ENCODE measurements around the gene SH3GL3. TPM values are rescaled to one million over a fixed set of nuclear protein-coding genes. Genes with fewer than 3 reads are reported as not detected.

The SH3GL3 gene
- total RNA-seq, 2 donors from 2014 or later, result 3.5 to 3.8 TPM

DNA sequence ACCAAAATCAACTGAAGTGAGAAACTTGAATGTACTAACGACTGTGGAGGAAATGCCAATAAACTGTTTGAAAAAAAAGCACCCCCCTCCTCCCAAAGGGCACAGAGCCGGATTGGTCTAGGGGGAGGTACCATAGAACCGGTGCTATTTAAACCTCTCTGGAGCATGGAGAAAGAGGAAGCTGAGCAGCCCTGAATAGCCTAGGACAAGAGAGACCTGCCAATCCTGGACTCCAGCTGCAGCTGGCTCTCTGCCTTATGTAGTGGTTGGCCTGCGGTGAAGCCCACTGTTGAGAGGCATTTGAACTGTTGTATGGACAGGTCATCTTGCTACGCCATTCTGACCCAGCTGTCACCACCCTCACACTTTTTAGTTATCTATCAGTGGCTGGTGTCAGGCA is 1.5 kb upstream of the SH3GL3 start:
- no peaks in the 10 kb centered on the region for H3K36me3 ChIP-seq (ENCODE audit: control insufficient read depth, insufficient read depth, low read length)
- H3K9me3 ChIP-seq (ENCODE audit: control insufficient read depth, low read length), result no peaks in the 10 kb centered on the region
- no peak for DNase-seq
- peaks cover 14% of the 10 kb centered on the region for H3K4me1 ChIP-seq (ENCODE audit: control insufficient read depth, insufficient read depth, low read length)
- H3K27me3 ChIP-seq (ENCODE audit: control insufficient read depth, insufficient read depth, low read length, poor library complexity, severe bottlenecking), result peaks cover 10% of the 10 kb centered on the region
- TF ChIP-seq, protein P1, sequence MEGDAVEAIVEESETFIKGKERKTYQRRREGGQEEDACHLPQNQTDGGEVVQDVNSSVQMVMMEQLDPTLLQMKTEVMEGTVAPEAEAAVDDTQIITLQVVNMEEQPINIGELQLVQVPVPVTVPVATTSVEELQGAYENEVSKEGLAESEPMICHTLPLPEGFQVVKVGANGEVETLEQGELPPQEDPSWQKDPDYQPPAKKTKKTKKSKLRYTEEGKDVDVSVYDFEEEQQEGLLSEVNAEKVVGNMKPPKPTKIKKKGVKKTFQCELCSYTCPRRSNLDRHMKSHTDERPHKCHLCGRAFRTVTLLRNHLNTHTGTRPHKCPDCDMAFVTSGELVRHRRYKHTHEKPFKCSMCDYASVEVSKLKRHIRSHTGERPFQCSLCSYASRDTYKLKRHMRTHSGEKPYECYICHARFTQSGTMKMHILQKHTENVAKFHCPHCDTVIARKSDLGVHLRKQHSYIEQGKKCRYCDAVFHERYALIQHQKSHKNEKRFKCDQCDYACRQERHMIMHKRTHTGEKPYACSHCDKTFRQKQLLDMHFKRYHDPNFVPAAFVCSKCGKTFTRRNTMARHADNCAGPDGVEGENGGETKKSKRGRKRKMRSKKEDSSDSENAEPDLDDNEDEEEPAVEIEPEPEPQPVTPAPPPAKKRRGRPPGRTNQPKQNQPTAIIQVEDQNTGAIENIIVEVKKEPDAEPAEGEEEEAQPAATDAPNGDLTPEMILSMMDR (conservative IDR thresholded peaks at IDR 0.05), result no peak
- H3K36me3 Mint-ChIP-seq (ENCODE audit: low read depth), result no peaks in the 10 kb centered on the region
- no peaks in the 10 kb centered on the region for H3K9me3 Mint-ChIP-seq
- H3K27ac Mint-ChIP-seq, result no peak overlapping the region
- no peak overlapping the region for H3K9ac ChIP-seq (ENCODE audit: extremely low read depth, low read length, poor library complexity, severe bottlenecking)
- H3K4me3 Mint-ChIP-seq, result no peak overlapping the region
- H3K27me3 Mint-ChIP-seq (ENCODE audit: insufficient read depth), result peaks cover 27% of the 10 kb centered on the region
- H3K27ac ChIP-seq (ENCODE audit: low read depth, low read length), result no peak overlapping the region
- WGBS, 2 experiments (ENCODE audit: insufficient coverage in 1 of 2, insufficient read length in 1 of 2), result 89% methylated on average over 5 of the region's 5 CpGs; no CpG with 5 or more reads in 1 of the 2 experiments
- no peak overlapping the region for H3K4me3 ChIP-seq (ENCODE audit: low read length)
- peaks cover 17% of the 10 kb centered on the region for H3K4me1 Mint-ChIP-seq

DNA sequence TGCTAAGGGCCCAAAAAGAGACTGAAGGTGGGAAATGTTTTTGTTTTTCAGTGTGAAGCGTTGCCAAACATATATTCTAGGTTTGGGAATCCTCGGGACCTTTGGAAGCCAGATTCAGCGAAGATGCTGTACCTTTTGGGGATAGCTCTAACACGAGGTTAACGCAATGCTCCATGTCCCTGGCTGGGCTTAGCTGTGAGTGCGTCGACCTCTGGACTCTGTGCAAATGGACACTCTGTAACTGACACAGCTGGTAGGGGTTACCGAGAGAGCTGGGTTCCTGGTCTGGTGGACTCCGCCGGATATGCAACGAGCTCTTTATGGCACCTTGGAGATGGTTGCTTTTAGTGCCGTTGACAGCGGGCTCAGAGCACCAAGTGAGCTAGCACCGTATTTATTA is 724 bp upstream of the SH3GL3 start:
- H3K27me3 ChIP-seq (ENCODE audit: control insufficient read depth, insufficient read depth, low read length, poor library complexity, severe bottlenecking), result peaks cover 10% of the 10 kb centered on the region
- H3K9ac ChIP-seq (ENCODE audit: extremely low read depth, low read length, poor library complexity, severe bottlenecking), result no peak overlapping the region
- Mint-ChIP-seq H3K27me3 (ENCODE audit: insufficient read depth) (peaks cover 27% of the 10 kb centered on the region), H3K4me3 (peak overlapping the region; percentile 83), H3K27ac (no peak overlapping the region), H3K36me3 (ENCODE audit: low read depth) (no peaks in the 10 kb centered on the region), H3K4me1 (peaks cover 17% of the 10 kb centered on the region), H3K9me3 (no peaks in the 10 kb centered on the region)
- no peak overlapping the region for H3K27ac ChIP-seq (ENCODE audit: low read depth, low read length)
- no peaks in the 10 kb centered on the region for H3K9me3 ChIP-seq (ENCODE audit: control insufficient read depth, low read length)
- no peaks in the 10 kb centered on the region for H3K36me3 ChIP-seq (ENCODE audit: control insufficient read depth, insufficient read depth, low read length)
- H3K4me1 ChIP-seq (ENCODE audit: control insufficient read depth, insufficient read depth, low read length), result peaks cover 14% of the 10 kb centered on the region
- H3K4me3 ChIP-seq (ENCODE audit: low read length), result peak overlapping the region; percentile 81
- TF ChIP-seq, protein P1 (conservative IDR thresholded peaks at IDR 0.05), result no peak
- WGBS, 2 experiments (ENCODE audit: insufficient coverage in 1 of 2, insufficient read length in 1 of 2), result 80 to 90% methylated on average over 9 to 14 of the region's 14 CpGs
- DNase-seq, result no peak

DNA sequence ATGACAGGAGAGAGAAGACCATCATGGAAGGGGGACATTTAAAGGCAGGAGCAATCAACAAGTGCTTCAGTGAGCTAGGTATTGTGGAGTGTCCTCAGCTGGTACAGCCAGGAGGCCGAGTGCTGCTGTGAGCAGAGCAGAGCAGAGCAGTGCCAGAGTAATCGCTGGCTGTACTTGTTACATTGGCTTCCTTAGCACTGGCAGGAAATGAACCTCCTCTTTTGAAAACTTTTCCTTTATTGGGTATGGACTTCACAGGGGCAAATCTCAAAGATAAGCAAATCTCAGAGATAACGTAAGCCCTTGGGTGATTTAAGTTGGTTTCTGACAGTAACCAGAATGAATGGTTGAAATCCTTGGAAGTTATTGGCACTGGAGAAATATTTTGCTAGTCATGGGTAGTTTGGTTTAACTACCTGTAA is 2.1 kb downstream of the SH3GL3 start:
- Mint-ChIP-seq H3K27ac (no peak overlapping the region), H3K36me3 (ENCODE audit: low read depth) (no peaks in the 10 kb centered on the region), H3K4me1 (peaks cover 17% of the 10 kb centered on the region), H3K9me3 (no peaks in the 10 kb centered on the region), H3K4me3 (no peak overlapping the region), H3K27me3 (ENCODE audit: insufficient read depth) (peaks cover 27% of the 10 kb centered on the region)
- peaks cover 14% of the 10 kb centered on the region for H3K4me1 ChIP-seq (ENCODE audit: control insufficient read depth, insufficient read depth, low read length)
- H3K36me3 ChIP-seq (ENCODE audit: control insufficient read depth, insufficient read depth, low read length), result no peaks in the 10 kb centered on the region
- H3K9ac ChIP-seq (ENCODE audit: extremely low read depth, low read length, poor library complexity, severe bottlenecking), result no peak overlapping the region
- no peak overlapping the region for H3K4me3 ChIP-seq (ENCODE audit: low read length)
- TF ChIP-seq, protein P1 (conservative IDR thresholded peaks at IDR 0.05), result no peak
- WGBS, 2 experiments (ENCODE audit: insufficient coverage in 1 of 2, insufficient read length in 1 of 2), result 61 to 71% methylated on average over 3 of the region's 3 CpGs
- no peak overlapping the region for H3K27ac ChIP-seq (ENCODE audit: low read depth, low read length)
- DNase-seq, result no peak
- peaks cover 10% of the 10 kb centered on the region for H3K27me3 ChIP-seq (ENCODE audit: control insufficient read depth, insufficient read depth, low read length, poor library complexity, severe bottlenecking)
- no peaks in the 10 kb centered on the region for H3K9me3 ChIP-seq (ENCODE audit: control insufficient read depth, low read length)
